T47D (cell line): ENCODE results near the gene GATA5.
"Not testable (repeated sequence)": the region's sequence is repeated elsewhere in the genome, so short reads cannot be mapped to it uniquely, and the experiment has no call there.

Experiments used
- DNase-seq, 2 experiments: peaks; one replicate each; pipeline versions ENCODE4 v3.0.0 to v3.0.0-alpha.2; 2011 to 2012; ENCODE audit warnings: low read depth in 1 of 2, low spot score in 1 of 2
- JUND ChIP-seq: IDR thresholded peaks from 2 replicates; pipeline ENCODE4 v1.6.1; 2012; ENCODE audit warnings: low read depth
- in situ Hi-C: cut with HindIII; loops from 2 replicates; pipeline ENCODE4 v1.10.0; 2016; ENCODE audit warnings: low sequenced_read_pairs, low pct_unique_long_range_greater_than_20kb

GATA5 gene

DNA sequence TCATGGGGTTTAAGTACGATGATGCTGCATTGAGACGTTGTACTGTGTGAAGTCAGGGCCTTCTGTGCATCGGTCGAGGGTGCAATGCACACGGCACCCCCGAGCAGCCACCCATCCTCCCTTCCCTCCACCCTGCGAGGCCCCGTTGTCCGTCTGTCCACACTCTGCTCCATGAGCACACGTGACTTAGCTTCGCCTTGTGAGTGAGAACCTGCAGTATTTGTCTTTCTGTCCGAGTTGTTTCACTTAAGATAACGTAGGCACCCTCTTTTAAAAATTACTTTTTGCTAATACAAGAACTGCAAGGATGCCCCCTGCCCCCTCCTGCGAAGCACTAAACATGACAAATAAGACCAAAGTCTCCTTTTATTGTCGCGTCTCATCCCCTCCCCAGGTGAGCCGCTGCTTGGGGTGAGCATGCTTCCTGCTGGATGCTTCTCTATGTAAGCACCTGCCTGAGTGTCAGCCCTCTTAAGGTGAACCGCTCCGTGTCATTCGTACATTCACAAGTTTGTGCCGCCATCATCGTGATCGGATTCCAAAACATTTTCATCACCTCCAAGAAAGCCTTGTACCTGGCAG lies 44.8 kb downstream of the GATA5 start:
- no peak for TF ChIP-seq JUND
- in situ Hi-C loops = no loop called here
- no peak for DNase-seq

DNA sequence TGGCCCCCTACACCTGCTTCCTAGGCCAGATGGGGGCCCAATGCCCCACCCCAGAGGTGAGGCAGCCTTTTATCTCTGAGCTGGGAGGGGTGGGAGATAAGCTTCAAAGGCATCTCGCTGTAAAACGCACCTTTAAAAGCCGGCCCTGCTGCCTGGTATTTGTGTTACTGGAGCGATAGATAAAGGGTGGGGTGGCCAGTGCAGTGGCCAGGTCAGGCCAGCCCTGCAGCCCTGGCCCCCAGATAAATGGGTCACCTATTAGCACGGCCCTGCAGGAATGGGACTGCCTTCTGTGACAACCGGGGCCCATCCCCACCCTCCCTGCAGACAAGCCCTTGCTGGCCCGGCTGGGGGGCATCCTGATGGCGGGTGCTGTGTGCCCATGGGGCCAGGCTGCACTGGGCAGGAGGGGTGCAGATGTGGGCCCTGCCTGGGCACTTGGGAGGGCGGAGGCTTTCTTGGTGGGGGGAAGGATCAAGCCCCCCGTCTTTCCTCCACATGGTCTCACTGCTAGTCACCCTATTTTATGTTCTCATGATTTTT lies 45.4 kb downstream of the GATA5 start:
- in situ Hi-C loops = no loop called here
- no peak for DNase-seq
- TF ChIP-seq JUND = no peak

GRCh38 chr20:62429455-62430310 lies 46.1 kb downstream of the GATA5 start:
- TF ChIP-seq JUND = no peak
- DNase-seq = no peak
- in situ Hi-C loops = no loop called here

DNA sequence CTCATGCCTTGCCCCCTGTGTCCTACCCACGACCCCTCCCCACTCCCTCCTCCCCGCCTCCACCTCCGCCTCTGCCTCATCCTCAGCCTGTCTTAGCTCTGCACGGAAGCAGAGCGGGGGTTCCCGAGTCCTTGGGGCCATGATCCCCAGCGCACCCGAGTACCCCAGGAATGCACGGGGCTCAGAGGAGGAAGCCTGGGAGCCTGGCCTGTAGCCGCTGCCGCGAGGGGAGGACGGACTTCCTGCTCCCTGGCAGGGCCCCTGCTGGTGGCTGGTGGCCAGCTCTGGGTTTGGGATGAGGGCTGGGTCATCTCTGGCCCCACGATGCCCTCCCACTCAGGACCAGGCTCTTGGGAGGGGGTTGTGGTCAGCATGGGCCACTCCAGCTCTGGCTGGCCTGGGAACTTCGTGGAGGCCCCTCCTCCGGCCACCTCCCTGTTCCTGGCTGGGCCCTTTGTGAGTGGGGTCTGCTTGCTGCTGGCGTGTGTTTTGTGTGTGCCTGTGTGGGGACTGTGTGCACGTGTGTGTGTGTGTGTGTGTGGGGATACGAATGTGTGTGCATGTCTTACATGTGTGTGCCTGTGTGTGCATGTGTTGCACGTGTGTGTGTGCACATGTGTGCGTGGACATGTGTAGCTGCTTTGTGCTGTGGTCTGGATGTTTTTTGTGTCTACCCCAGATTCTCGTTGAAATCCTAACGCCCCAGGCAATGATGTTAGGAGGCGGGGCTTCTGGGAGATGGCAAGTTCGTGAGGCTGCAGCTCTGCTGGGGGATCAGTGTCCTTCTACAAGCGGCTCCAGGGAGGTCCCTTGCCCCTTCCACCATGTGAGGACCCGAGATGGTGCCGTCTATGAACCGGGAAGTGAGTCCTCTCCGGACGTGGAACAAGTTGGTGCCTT lies 47.1 kb downstream of the GATA5 start:
- no peak for DNase-seq
- in situ Hi-C loops = no loop called here

GRCh38 chr20:62428002-62428372 lies 47.8 kb downstream of the GATA5 start:
- no peak for DNase-seq
- in situ Hi-C loops = no loop called here
- no peak for TF ChIP-seq JUND

More for the DNA sequence above, 47.1 kb downstream of the GATA5 start:
- TF ChIP-seq JUND = no peak

GRCh38 chr20:62427172-62428001 lies 48.4 kb downstream of the GATA5 start, which contains the start of gene RBBP8NL:
RBBP8NL (minus strand) TSS chr20:62427539; CDS start chr20:62419647, 7,892 bp downstream.
- peak; percentile 81 to 99 for DNase-seq
- in situ Hi-C loops = no loop called here
- no peak for TF ChIP-seq JUND

- in situ Hi-C loops = no loop called here
- TF ChIP-seq JUND = no peak
- peak in 1 of 2 experiments; percentile 78 for DNase-seq
Measured at GRCh38 chr20:62426699-62427131, 49.1 kb downstream of the GATA5 start.

DNA sequence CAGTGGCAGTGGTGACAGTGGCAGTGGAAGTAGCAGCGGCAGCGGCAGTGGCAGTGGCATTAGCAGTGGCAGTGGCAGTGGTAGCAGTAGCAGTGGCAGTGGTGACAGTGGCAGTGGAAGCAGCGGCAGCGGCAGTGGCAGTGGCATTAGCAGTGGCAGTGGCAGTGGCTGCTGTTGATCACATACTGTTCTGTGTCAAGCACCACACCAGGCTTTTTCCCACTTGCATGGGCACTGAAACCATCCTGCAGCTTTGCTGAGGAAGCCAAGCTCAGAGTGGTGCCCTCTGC lies 49.8 kb downstream of the GATA5 start:
- in situ Hi-C loops = not testable (repeated sequence)

DNA sequence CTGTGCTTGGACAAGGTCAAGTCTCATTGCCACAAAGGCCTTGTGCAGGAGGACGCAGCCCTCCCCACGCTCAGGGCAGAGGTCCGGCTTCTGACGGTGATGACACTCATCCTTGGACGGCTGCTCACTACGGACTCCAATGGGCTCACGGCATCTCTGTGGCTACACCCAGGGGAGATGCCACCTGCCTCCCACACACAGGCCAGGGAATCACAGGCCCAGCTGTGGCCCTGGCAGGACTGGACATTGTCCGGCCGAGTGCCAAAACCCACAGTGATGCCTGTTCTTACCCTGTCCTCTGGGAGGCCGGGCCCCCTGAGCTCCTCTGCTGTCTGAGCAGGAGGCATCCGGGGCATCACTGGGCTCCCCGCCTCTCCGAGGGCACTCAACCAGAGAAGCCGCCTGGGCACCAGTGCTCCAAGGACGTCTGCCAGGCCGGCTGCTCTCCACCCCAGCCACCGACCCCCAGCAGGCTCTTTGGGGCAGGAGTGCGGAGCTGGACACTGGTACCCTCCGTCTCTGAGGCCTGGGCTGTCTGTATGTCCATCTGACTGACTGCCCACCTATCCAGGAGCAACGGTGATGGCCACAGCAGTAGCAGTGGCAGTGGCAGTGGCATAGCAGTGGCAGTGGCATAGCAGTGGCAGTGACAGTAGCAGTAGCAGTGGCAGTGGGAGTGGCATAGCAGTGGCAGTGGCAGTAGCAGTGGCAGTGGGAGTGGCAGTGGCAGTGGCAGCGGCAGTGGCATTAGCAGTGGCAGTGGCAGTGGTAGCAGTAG lies 50.3 kb downstream of the GATA5 start:
- TF ChIP-seq JUND = no peak
- no peak for DNase-seq
- in situ Hi-C loops = no loop called here

More for the DNA sequence above, 49.8 kb downstream of the GATA5 start:
- not testable (repeated sequence) for DNase-seq

- in situ Hi-C loops = no loop called here
- no peak for DNase-seq
- TF ChIP-seq JUND = no peak
Measured at GRCh38 chr20:62424249-62425107, 51.3 kb downstream of the GATA5 start.
